ENCODE data around the gene MRPL17.
"Not testable (repeated sequence)": the region's sequence is repeated elsewhere in the genome, so short reads cannot be mapped to it uniquely, and the experiment has no call there.

The MRPL17 gene

DNA sequence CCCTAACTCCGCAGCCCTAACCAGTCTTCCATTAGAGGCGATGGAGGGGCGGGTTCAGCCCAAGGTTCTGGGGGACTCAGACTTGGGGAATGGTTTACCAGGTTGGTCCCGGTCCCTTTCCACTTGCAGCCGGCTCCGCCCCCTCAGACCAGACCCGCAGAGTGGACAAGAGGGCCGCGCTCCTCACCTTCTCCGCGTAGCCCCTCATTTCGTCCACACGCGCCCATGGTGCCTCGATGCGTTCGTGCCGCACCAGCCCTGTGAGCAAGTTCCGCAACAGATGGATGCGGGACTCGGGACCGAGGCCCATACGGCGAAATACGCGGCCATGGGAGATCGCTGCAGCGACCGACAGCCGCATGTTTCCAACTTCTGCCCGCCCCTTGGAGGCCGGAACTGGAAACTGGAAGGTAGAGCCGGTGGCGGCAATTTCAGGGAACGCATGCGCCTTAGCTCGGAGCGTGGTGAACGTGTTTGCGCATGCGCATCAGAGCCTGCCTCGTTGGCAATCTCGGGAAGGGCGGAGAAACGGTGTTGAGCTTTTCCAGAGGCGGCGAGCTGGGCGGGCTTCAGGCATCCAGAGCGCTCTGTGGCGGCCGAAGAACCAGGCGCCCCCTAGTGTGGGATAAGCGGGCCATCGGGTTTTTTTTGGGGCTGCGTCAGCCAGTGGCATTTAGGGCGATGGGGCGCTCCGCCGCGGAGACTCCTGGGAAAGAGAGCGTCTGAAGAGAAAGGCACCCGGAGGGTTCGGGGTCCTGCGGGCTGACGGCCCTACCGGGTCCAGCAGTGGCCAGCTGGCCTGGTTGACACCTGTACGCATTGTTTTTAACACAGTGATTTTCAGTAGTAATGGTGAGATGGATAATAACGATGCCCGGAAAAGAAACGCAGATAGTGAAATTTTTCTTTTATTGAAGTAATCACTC, at the start of gene MRPL17:
TSS of gene MRPL17 (minus strand) at position 405 of the 926 bp plus-strand sequence. CDS start at position 361, 44 bp downstream.
- peak; percentile 97 for DNase-seq

DNA sequence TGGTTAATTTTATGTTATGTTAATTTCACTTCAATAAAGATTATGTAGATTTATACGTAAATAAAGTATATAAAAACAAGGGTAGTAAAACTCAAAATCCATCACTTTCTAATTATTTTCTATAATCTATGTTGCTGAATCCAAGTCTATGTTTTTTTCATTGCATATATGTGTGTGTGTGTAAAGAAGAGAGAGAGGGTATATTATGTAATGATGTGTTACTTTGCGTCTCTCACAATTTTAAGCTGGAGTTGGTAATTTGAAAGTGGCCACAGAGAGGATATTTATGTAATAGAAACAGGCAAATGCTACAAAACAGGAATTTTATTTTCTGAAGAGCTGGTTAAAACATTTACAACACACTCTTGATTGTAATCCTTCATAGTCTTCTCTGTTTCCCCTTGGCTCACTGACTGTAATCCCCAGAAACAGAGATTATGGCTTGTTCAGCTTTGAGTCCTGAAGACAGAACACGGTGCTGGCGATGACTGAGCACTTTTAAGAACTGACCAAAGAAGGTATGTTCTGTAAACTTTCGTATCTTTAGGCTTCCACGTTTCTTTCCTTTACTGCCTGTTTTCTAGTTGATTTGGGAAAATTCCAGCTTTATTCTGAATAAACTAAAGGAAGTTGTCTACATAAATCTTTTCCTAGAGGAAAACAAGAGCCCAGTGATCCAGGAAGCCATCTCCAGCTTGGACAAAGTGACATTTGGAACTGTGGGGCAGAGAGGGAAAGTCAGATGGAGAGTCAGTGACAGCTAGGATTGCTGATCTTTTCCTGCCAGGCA, 45.0 kb upstream of the MRPL17 start:
- no peak for DNase-seq

DNA sequence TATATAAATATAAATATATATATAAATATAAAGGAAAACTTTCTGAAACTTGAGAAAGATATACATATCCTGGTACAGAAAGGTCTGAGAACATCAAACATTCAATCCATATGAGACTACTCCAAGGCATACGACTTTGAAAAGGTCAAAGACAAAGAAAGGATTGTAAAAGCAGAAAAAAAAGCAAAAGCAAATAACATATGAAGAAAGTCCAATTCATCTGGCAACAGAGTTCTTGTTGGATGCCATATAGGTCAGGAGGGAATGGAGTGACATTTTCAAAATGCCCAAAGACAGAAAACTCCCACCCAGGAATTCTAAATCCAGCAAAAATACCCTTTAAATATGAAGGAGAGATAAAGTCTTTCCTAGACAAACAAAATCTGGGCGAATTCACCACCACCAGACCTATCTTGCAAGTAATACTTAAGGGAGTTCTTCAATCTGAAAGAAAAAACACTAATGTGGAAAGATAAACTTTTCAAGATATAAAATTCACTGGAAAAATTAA, 42.3 kb upstream of the MRPL17 start:
- no peak for DNase-seq

DNA sequence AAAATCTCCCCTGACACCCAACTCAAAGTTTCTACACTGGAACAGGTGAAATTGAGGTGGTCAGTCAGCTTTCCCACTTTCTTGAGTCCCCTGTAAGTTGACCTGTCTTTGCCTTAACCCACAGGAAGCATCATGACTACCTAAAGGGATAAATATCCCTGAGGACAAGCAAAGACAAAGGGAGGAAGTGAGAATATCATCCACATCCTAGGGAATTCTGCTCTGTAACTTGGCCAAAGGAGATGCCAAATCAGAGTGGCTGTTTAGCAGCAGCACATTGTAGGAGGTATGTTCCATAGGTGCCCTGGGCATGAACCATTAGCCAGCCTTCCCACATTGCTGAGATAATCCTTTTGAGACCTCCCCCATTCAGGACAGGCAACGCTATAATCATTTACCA, 40.9 kb upstream of the MRPL17 start:
- DNase-seq, result no peak

DNA sequence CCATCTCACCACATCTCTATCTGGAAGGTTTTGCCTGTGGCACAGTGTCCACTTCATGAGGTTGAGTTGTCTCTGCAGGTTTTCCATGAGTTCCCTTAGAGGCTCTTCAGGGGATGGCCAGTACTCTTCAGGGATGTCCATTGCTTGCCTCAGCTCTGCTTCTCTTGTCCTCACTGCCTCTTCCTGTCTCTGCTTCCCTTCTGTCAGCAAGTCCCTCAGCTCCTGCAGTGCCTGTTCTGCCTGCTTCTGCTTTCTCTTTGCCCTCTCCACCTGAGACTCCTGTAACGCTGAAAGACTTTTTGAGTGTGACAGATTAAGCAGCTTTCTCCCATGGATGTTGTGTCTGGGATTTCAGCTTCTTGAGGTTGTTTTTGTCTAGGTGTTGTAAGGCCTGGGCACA, 38.2 kb upstream of the MRPL17 start:
- no peak for DNase-seq

DNA sequence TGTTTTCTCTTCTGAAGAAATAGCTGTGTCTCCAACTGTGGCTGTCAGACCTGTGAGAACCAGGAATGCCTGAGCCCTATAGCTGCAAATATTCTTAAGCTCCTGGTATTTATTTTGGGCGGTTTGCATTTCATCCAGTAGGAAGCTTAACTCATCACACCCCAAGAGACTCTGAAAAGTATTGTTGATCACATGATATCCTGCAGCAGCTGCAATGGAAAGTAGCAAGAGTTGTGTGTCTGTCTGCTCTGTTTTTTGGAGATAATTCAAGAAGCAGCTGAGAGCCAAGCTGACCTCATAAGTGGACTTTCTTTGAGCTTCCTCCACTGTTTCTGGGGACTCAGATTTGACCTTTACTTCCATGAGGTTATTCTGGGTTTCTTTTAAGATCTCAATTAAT, 36.4 kb upstream of the MRPL17 start:
- DNase-seq, result no peak

DNA sequence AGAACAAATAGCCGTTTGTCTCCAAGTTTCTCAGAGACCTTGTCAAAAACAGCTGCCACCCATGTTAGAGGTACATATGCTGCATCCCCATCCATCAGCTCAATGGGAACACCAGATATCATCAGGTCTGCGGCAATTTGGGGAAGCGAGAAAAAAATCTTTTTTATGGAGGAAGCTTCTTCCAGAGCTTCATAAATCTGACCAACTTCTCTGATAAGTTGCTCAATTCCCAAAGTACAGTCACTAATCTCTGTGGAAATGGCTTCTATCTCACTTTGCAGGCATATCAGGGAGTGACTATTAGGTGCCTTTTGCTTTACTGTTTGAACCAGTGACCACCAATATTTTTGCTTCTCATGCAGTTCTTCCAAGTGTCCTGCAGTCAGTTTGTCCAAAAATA, 34.3 kb upstream of the MRPL17 start:
- DNase-seq, result no peak

DNA sequence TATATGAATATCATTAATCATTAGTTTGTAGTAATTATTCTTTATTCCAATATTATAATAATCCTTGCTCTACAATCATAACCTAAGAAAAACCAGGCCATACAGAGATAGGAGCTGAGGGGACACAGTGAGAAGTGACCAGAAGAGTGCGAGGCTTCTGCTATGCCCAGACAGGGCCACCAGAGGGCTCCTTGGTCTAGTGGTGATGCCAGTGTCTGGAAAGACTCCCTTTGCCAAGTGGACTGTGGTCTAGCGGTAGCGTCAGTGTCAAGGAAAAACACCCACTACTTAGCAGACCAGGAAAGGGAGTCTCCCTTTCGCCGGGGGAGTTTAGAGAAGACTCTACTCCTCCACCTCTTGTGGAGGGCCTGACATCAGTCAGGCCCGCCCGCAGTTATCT, 28.4 kb upstream of the MRPL17 start:
- DNase-seq, result not testable (repeated sequence)

DNA sequence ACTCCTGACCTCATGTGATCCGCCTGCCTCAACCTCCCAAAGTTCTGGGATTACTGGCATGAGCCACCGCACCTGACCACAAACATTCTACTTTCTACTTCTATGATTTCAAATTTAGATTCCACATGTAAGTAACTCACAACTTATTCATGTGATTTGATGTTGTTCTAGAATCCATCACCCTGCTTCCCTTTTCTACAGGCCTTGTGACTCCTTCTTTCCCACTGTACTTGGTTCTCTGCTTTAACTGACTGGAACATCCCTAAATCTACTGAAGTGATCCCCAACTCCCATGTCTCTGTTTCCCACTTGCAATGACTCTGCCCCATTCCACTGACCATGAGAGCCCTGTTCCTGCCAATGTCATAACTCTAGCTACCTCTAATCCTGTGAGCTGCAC, 25.7 kb upstream of the MRPL17 start:
- DNase-seq, result no peak

DNA sequence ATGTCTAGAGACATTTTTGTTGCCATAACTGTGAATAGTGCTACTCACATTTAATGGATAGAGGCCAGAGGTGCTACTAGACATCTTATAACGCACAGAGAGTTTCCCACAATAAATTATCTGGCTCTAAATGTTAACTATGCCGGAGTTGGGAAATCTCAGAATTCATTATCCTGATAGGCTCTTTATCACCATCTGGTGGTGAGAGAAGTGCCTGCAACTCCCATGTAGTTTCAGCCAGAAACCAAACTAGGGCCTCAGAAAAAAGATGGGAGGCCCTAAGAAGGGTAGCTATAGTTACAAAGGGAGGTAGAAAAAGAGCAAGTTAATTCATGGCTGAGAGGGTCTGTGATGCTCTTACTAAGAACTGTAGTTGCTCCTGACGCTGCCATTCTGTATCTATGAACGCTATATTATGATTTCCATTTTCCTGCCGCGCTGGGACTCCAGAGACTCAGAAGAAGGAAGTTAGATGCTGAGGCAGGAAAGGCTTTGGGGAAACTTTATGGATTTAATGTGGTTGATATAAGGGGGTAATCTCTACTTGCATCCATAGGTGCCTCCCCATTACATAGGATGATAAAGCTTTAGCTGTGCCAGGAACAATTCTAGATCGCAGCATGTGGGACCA, 22.9 kb upstream of the MRPL17 start:
- DNase-seq, result no peak

DNA sequence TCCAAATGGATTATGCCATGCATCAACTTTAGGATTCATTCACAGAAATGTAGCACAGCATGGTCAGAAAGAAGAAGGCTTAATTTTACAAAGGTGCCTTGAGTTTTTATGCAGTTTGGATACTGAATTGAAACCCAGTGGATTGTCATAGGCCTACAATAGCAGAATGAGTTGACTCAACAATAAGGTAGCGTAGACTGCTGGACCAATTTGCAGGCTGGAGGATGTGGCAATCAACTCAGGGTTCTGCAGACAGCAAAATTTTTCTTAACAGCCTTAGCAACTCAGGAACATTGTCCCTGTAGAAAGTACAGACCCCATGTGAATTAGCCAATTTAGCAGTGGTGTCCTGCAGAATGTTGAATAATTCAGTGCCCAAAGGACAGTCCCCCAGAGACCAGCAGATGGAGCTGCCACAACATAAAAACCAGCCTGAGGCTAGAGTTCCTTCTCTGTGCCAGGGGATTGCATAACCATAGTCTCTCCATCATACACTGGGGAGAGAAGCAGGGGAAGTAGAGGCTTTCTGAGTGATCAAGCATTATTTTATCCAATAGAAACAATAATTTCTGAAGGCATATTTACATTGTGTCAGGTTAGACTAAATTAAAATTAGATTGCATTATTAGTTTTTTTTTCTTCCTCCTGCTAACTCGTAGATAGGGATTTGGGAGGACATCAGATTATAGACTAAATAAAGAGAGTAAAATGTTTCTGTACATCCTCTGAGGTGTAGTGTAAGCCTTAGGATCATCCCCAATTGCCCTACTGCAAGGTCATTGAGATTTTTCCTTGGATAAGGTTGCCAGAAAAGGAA, 20.3 kb upstream of the MRPL17 start:
- no peak for DNase-seq

DNA sequence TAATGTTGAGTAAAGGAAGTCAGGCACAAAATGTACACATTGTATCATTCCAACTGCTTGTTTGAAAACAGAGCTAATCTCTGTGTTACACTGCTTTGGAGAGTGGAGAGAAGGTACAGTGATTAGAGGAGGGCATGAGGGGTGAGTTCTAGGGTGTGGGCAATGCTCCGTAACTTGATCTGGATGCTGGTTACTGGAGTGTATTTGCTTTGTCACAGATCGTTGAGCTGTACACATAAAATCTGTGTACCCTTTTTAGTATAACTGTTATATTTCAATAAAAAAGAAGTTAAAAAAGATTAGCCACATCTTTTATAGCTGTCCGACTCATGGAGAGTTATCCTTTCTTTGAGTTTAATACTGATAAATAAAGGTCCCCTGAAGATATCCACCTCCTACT, 18.8 kb upstream of the MRPL17 start:
- not testable (repeated sequence) for DNase-seq

DNA sequence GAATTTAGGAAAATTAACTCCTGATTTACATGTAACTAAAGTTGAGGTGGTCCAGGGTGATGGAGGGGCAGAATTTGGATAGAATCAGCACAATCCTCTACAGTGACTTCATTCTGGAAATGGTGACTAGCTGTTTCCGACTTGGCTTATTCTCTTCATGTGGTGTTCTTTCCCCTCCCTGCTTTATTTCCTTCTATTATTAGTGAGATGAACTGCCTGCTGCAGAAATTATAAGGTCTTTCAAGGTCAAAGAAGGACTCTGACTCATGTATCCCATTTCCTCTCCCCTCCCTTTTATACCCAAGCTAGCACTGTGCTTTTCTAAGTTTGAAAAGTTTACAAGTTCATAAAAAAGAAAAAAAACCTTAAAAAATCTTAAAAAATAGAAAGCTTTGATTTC, 12.2 kb upstream of the MRPL17 start:
- DNase-seq, result no peak

DNA sequence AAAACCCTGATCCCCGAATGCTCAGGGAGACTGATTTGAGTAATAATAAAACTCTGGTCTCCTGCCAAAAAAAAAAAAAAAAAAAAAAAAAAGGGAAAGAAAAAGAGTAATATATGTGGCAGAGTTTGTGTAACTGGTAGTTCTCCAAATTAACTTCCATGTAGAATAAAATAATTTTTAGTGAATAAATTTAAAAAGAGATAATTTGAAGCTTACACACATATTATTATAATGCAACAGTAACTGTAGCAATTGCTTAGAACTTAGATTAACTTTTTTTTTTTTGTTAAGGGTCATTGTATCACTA, 11.0 kb upstream of the MRPL17 start:
- DNase-seq, result no peak

DNA sequence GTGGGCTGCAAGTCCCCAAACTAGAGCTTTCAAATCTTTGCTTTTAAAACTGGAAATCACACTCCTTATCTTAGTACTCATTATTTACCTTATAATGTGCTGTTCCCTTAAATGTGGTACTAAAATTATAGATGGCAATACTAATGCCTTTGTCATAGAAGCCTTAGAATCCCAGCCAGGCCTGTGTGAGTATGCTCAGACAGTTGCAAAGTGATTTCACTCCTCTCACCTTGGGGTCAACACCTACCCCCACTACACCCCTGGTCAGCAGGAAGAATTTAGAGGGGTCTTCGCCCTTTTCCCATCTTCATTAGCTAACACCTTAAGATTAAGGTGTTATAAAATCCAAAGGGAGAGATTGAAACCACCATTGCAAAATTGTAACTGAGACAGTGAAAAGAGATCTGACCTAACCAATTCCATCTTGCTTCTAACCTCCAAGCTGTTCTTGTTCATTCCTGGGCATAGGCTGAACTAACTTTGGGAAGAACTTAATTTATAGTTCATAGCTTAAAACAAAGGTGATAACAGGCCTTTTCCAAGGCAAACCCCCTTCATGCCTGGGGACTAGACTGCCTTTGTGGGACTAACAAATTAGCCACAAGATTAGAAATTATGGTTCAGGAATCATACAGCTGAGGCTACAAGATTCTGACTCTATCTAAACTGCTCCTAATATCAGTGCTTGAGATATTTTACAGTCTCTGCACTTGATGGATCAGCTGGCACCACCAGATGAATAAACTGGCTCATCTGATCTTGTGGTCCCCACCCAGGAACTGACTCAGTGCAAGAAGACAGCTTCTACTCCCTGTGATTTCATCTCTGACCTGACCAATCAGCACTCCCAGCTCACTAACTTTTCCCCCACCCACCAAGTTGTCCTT, 10.4 kb upstream of the MRPL17 start:
- DNase-seq, result no peak

DNA sequence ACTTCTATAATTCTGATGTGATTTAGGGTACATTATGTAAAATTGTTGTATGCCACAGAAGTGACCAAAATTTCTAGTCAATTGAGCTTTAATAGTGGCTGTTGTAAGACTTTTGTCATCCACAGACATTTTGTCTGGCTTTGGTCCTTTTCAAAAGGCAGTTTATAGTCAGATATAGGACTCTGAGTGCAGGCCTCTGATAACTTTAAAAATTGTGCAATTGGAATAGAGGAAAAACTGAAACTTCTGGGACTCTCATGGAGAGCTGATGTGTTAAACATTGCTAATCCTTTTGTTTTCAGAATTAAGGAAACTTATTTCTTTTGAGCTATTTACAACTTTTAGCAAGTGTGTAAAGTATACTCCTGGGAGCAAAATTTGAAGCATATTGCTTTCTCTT, 9.0 kb upstream of the MRPL17 start:
- no peak for DNase-seq

DNA sequence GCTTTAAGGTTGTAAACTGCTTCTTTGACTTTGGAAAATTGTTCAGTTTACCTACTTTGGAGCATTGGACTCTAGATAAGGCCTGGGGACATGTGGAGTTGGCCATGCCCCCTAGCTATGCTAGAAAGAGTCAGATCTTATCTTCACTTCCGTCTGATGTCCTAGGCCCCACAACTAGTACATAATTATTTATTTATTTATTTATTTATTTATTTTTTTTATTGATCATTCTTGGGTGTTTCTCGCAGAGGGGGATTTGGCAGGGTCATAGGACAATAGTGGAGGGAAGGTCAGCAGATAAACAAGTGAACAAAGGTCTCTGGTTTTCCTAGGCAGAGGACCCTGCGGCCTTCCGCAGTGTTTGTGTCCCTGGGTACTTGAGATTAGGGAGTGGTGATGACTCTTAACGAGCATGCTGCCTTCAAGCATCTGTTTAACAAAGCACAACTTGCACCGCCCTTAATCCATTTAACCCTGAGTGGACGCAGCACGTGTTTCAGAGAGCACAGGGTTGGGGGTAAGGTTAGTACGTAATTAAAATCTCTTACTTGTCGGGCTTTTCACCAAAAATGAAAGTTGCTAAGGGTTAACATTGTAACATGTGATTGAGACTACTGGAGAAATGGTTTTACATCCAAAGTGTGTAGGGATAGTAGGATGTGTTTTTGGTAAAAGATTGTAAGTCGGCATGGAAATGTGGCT, 7.4 kb upstream of the MRPL17 start:
- not testable (repeated sequence) for DNase-seq

DNA sequence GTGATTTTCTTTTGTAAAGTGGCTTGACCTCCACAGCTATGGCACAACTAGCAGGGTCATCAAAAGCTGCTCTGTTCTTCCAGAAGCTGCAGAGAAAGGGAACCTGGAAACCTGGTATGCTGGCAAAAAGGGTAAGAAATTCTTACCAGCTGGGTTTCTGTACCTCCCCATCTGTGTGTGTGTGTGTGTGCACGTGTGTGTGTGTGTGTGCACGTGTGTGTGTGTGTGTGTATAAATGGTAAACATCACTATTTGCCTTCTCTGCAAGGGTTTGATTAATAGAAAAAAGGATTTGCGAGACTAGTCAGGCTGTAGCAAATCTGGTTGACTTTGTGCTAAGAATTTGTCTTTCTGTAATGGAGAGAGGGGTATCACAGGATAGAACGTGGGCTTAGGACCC, 4.7 kb upstream of the MRPL17 start:
- no peak for DNase-seq

DNA sequence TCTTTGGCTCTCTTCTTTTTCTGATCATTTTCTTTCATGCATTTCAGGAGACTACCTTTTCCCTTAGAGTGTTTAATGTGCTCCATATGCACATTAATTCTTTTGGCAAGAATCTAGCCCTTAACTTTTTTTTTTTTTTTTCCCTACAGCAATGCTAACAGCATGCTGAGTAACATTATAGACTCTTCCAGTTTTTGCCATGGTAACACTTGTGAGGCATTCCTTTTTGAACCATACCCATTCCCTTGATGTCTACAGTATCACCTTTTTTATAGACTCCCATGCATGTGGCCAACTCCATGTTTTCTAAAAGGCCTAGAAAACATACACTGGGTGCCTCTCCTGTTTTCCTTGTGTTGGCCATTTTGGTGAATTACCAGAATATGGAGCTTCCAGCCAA, 2.9 kb upstream of the MRPL17 start:
- DNase-seq, result no peak

DNA sequence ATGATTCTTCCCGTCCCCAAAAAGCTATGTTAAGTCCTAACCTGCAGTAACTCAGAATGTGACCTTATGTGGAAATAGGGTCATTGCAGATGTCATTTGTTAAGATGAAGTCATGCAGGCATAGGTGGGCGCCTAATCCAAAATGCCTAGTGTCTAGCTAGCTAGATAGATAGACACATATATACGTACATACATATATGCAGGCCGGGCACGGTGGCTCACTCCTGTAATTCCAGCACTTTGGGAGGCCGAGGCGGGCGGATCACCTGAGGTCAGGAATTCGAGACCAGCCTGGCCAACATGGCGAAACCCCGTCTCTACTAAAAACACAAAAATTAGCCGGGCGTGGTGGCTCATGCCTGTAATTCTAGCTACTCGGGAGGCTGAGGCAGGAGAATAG, 928 bp upstream of the MRPL17 start:
- DNase-seq, result not testable (repeated sequence)

DNA sequence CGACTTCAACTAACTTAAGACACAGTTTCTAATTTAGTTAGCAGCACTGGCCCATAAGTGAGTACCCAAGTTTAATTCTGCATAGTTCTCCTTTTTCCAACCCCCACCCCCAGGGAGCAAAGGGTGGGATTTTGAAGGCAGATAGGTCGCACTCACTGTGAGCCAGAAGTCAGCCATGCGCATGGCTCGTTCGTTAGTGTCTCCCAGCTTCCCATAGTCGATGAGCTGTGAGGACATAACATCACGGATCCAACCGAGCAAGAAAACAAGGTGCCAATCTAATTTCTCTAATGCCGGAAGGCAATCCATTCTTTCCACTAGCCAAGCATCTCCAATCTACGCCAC, 577 bp downstream of the MRPL17 start:
- no peak for DNase-seq
